ENCODE measurements around the gene AZU1.

DNA sequence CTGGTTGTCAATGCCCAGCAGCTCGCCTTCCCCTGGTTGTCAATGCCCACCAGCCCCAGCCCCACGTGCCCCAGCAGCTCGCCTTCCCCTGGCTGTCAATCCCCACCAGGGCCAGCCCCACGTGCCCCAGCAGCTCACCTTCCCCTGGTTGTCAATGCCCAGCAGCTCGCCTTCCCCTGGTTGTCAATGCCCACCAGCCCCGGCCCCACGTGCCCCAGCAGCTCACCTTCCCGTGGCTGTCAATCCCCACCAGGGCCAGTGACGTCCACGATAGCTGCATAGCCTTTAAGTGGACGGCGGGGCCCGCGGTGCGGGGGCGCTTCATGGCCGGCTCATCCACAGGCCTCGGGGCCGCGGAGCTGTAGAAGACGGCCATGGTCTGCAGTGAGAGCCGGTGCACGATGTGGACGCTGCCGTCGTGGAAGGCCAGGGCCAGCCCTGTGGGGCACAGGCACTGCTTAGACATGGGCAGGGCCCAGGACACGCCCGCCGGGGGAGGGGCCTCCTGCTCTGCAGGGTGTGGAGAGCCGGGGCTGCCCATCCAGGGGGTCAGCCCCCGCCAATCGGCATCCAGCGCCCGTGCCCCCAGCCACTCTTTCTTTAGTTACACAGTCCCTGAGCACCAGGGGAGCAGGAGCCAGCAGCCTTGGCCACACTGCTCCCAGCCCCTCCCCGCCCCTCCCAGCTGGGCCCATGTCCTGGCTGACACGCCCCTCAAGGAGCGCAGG, 52.2 kb downstream of the AZU1 start:
- TF ChIP-seq, protein P1, sequence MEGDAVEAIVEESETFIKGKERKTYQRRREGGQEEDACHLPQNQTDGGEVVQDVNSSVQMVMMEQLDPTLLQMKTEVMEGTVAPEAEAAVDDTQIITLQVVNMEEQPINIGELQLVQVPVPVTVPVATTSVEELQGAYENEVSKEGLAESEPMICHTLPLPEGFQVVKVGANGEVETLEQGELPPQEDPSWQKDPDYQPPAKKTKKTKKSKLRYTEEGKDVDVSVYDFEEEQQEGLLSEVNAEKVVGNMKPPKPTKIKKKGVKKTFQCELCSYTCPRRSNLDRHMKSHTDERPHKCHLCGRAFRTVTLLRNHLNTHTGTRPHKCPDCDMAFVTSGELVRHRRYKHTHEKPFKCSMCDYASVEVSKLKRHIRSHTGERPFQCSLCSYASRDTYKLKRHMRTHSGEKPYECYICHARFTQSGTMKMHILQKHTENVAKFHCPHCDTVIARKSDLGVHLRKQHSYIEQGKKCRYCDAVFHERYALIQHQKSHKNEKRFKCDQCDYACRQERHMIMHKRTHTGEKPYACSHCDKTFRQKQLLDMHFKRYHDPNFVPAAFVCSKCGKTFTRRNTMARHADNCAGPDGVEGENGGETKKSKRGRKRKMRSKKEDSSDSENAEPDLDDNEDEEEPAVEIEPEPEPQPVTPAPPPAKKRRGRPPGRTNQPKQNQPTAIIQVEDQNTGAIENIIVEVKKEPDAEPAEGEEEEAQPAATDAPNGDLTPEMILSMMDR (IDR thresholded peaks at IDR 0.05; ENCODE audit: low read depth, low read length, poor library complexity, severe bottlenecking): no peak
- no peak for TF ChIP-seq EZH2phosphoT487 (IDR thresholded peaks at IDR 0.05; ENCODE audit: borderline replicate concordance, low read length)
